Activated T-helper 1 cell treated with anti-CD3 and anti-CD28 coated beads, Interleukin-2, amount 50 U/mL, for 16 hours (primary cell): ENCODE data around the gene OR13C3.
"Not testable (repeated sequence)": the region's sequence is repeated elsewhere in the genome, so short reads cannot be mapped to it uniquely, and the experiment has no call there.

ENCODE experiments used
- DNase-seq, 2 donors: peaks; one replicate each; pipeline ENCODE4 v3.0.0-alpha.2; 2020; ENCODE audit warnings: low read depth in 1 of 2, low spot score in 1 of 2

The OR13C3 gene

DNA sequence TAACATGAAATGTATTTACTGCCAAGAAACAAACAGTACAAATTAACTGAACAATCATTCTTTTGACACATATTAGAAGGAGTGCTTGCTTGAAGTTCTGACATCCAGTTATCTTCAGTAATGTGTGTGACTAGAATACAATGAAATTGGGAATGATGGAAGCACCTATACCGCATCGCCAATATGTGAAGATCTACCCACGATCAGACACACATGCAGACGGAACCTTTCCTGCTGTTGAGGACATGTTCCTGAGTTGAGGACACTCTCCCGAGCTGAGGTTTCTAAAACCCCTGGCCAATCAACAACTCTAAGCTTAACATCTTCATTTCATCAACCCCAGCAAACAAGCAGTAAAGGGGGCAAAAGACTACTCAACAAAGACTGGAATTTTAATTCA is at the start of gene OR13C3:
Gene OR13C3, minus strand, starts transcription at position 101 of the 400 bp plus-strand sequence. CDS start 133 bp downstream, outside the sequence.
- no peak for DNase-seq

- DNase-seq = no peak
Observed at GRCh38 chr9:104580562-104580961, 43.9 kb upstream of the OR13C3 start.

GRCh38 chr9:104577263-104577662 is 40.6 kb upstream of the OR13C3 start:
- DNase-seq = no peak

GRCh38 chr9:104575456-104575855 is 38.8 kb upstream of the OR13C3 start:
- no peak for DNase-seq

GRCh38 chr9:104572612-104573011 is 36.0 kb upstream of the OR13C3 start:
- DNase-seq = no peak

- no peak for DNase-seq
Observed at GRCh38 chr9:104568868-104569267, 32.2 kb upstream of the OR13C3 start, which contains the start of gene OR13C8. Gene OR13C8, plus strand, starts transcription at chr9:104569168. Its CDS starts 0 bp downstream, at chr9:104569168.

GRCh38 chr9:104564358-104564757 is 27.7 kb upstream of the OR13C3 start:
- DNase-seq = no peak

DNA sequence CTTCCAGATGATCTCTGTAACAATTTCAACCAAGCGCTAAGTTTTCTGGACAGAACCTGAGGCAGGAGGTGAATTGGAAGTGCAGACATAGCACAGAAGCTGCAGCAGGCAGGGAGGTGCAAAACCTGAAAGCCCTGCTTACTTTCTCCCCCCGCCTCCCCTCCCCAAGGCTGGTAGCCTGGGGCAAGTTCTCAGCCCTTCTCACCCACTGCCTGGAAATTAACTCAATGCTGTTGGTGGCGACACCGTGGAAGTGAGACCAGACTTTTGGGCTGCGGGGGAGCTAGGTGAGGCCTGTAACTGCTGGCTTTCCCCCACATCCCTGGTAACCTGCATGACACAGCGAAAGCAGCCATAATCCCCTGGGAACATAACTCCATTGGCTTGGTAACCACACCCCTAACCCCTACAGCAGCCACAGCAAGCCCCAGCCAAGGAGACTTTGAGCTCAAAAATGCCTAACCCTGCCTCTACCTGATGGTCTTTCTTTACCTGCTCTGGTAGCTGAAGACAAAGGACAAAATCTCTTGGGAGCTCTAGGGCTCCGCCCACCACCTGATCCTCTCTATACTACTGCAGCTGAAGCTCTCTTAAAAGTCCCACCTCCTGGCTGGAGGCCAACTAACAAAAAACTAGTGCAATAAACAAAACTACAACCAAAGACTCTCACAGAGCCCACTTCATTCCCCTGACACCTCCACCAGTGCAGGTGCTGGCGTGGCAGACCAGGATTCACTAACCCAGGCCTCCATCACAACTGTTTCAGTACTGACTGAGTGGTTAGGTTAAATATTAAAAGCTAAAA is 20.4 kb upstream of the OR13C3 start:
- DNase-seq = no peak

DNA sequence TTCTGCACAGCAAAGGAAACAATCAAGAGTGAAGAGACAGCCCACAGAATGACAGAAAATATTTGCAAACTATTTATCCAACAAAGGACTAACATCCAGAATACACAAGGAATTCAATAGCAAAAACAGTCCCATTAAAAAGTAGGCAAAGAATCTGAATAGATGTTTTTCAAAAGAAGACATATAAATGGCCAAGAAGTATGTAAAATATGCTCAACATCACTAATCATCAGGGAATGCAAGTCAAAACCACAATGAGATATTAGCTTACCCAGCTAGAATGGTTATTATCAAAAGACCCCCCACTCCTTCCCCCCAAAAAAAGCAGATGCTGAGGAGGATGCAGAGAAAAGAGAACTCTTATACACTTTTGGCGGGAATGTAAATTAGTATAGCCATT is 18.9 kb upstream of the OR13C3 start:
- no peak for DNase-seq

- DNase-seq = no peak
Observed at GRCh38 chr9:104553261-104553660, 16.6 kb upstream of the OR13C3 start.

DNA sequence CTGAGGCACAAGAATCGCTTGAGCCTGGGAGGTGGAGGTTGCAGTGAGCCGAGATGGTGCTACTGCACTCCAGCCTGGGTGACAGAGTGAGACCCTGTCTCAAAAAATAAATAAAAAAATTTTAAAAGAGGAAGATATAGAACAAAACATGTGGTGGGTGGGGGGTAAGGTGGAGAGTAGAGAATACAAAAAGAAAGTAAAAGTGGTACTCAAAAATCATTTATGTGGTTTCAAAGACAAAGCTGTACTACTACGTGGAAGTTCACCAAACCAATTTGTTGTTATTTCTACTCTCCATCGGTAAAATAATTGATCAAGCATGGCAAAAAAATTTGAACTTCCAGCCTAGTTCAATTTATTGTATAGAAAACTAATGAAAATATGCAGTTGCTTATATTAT is 8.0 kb upstream of the OR13C3 start:
- DNase-seq = no peak

GRCh38 chr9:104539275-104539674 is 2.6 kb upstream of the OR13C3 start:
- DNase-seq = no peak

GRCh38 chr9:104527109-104527508 is 9.5 kb downstream of the OR13C3 start, which contains the start of gene OR13C4:
Gene OR13C4, minus strand, starts transcription at chr9:104527209. Its CDS starts 0 bp downstream, at chr9:104527209.
- DNase-seq = no peak

- DNase-seq = not testable (repeated sequence)
Observed at GRCh38 chr9:104520241-104520640, 16.4 kb downstream of the OR13C3 start.

DNA sequence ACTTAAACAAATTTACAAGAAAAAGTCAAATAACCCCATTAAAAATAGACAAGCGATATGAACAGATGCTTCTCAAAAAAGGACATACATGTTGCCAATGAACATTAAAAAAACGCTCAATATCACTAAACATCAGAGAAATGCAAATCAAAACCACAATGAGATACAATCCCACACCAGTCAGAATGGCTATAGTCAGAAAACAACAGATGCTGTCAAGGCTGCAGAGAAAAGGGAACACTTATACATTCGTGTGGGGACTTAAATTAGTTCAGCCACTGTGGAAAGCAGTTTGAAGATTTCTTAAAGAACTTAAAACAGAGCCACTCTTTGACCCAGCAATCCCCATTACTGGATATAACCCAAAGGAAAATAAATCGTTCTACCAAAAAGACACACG is 21.8 kb downstream of the OR13C3 start:
- DNase-seq = no peak

- no peak for DNase-seq
Observed at GRCh38 chr9:104506565-104506964, 30.1 kb downstream of the OR13C3 start.

- no peak for DNase-seq
Observed at GRCh38 chr9:104503963-104504362, 32.7 kb downstream of the OR13C3 start, which contains the start of gene OR13F1. Gene OR13F1, plus strand, starts transcription at chr9:104504263. Its CDS starts 0 bp downstream, at chr9:104504263.

- DNase-seq = no peak
Observed at GRCh38 chr9:104503440-104503839, 33.2 kb downstream of the OR13C3 start.

DNA sequence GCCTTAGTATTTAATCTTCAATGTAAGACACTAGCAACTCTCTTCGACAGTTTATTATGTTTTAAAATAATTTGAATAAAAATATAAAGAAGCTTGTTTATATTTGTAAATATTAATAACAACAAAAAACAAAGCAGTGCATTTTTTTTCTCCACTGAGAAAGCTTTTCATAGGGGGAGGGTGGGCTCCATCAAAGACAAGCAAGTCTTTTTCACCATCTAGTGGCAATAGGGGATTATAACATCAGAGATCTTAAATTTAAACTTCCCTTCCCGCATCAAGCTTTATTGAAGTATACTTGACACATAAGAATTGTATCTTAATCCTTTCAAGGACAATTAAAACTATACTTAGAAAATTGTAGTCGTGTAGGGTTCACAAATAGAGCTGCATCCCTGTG is 41.8 kb downstream of the OR13C3 start:
- DNase-seq = no peak
